ENCODE data around the gene ERGIC3.

The ERGIC3 gene

DNA sequence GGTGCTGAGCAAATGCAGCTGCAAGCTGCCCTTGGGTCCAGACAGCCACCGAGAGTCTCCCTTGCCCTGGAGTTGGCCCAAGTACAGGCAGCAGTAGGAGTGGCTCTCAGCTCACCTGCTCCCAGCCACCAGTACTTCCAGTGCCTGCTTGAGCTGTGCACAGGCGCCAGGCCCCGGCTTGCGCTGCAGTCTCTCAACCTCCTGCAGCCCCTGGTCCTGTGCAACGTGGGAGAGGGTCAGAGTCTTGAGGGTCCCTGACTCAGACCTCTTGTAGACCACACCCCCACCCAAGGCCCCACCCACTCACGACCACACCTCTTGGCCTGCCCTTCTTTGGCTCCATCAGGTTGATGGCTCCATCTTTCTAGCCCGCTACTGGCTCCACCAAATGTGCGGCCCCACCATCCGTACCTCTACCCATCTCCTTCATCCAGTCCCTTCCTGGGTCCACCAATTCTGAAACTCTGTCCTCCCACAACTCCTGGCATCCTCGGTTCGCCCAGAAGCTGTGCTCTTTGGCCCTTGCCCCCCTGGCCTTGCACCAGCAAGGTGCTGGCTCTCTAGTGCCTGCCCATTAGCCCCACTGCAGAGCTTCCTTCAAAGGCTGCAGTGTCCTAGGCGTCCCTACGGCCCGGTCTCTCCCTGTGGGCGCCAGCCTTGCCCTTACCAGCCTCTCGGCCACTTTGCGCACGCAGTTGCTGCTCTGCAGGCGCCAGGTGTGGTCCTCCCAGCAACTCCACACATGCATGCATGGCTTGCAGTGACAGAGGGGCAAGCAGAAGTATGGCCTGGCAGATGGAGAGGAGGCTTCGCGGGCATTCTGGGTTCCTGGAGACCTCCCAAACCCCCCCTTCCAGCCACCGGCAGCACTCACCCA is 57.3 kb downstream of the ERGIC3 start:
- DNase-seq (ENCODE audit: low spot score) = no peak

GRCh38 chr20:35599776-35600120 is 57.9 kb downstream of the ERGIC3 start:
- no peak for DNase-seq (ENCODE audit: low spot score)

- no peak for DNase-seq (ENCODE audit: low spot score)
Observed at GRCh38 chr20:35600176-35600992, 58.5 kb downstream of the ERGIC3 start.

GRCh38 chr20:35600993-35601973 is 59.4 kb downstream of the ERGIC3 start:
- peak; percentile 48 for DNase-seq (ENCODE audit: low spot score)

DNA sequence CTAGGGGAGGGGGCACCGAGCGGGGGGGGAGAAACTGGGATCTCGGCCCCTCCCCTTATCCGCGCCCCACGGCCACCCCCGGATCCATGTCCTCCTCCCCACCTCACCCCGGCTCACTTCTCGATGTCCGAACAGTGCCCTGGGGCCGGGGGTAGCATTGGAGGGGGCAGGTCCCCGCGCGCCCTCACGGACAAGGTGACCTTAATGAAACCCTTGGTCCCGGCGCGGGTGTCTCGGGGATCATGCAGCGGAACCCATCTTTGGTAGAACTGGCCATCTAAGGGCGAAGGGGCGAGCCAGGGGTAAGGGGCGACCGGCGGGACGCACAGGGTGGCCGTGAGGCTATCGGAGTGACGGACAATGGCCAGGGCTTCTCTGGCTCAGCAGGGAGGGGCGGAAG is 60.1 kb downstream of the ERGIC3 start:
- DNase-seq (ENCODE audit: low spot score) = no peak

DNA sequence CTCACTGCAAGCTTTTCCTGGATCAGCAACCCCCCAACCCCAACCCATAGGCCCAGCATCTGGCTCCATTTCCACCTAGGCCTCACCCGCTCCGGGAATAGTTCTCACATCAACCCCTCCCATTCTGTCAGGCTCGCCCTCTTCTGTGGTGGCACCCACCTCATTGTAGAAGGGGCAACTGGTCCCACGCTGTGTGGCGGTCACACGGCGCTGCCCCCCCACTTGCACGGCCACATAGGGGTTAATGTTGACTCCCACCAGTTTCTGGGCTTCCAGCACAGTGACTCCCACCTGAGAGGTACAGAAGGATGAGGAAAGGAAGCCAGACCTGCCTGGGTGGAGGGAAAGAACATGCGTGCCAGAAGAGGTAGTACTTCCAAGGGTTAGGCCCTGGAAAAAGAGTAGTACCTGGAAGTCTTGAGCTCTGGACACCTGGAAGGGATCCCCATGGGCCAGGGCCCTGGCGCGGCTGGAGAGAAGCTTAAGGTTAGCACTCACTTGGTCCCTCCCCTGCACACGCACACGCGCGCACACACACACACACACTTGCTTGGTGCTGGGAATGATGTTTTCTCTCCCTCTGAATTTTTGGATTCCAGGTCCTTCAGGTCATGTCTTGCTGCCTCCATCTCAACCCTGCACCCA is 61.1 kb downstream of the ERGIC3 start:
- no peak for DNase-seq (ENCODE audit: low spot score)

- no peak for DNase-seq (ENCODE audit: low spot score)
Observed at GRCh38 chr20:35603695-35604448, 62.0 kb downstream of the ERGIC3 start.

DNA sequence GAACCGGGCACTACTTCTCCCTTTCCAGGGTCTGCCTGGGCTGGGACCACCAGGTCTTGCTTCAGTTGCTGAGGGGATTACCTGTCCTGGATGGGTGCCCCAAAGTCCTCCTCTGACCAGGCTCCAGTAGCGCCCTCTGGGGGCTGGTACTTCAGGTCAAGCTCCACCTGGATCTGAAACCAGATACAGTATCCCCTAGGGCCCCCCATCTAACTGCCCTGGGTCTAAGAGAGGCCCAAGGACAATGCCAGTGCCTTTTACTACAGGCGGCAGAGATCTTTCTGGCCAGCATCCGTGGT is 62.5 kb downstream of the ERGIC3 start:
- no peak for DNase-seq (ENCODE audit: low spot score)

DNA sequence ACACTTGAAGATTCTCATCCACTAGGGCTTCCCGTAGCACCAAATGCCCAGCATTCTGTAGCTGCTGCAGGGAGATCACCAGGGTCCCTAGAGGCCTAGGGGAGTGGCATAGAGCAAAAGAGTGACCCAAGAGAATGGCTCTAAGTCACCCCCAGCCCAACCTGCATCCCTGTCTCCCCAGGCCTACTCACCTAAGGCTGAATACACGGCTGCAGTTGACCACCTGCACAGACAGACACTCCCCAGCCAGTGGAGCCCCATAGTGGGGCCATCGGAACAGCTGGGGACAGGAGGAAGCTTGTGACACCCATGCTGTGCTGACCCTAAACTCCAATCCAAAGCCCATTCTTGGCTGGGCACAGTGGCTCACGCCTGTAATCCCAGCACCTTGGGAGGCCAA is 64.2 kb downstream of the ERGIC3 start:
- no peak for DNase-seq (ENCODE audit: low spot score)
